ENCODE measurements around the gene KMT2B. TPM values are rescaled to one million over a fixed set of nuclear protein-coding genes. Genes with fewer than 3 reads are reported as not detected.
A peak's percentile ranks its signal among the peaks of the same experiment; 100 is the strongest.

Gene KMT2B
- total and polyA plus RNA-seq, 9 of the 15 experiments (the other 6 are each of a cell fraction or from before 2014, with no cell fraction given), result 0.63 to 43.9 (median 8.1) TPM

DNA sequence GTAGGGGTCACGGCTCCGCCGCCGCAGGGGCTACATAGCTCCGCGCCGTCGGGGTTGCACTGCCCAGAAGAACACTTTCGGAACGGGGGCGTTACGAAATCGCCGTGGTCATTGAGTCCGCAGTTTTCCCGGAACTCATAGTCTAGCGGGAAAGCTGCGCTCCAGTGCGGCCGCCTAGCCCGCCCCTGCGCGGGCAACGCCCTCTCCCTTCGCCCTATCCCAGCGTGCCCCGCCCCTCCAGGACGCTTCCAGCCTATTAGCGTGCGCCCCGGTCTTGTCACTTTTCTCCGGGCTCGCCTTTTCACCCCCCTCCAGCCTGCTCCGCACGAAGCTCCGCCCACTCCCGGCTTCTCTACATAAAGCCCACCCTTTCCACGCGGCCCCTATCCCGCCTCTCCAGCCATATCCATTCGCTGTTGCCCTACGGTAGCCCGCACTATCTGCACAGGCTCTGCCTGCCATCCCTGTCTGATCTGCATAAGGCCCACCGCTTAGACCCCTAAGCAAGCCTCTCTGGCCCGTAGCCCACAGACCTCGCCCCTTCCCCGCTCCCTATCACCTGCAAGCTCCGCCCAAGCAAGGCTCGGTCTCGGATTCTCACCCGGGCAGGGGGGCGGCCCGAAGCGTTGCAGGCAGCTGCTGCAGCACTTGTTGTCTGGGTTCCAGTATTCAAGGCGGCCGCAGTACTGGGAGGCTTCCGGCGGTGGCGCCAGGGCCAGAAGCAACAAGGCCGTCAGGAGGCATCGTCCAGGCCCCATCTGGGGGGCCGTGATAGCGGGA lies 22.8 kb downstream of the KMT2B start (continued):
- no peak for TF ChIP-seq STAT5B (CRISPR knock-in tag; IDR thresholded peaks at IDR 0.05)
- TF ChIP-seq, protein P1, sequence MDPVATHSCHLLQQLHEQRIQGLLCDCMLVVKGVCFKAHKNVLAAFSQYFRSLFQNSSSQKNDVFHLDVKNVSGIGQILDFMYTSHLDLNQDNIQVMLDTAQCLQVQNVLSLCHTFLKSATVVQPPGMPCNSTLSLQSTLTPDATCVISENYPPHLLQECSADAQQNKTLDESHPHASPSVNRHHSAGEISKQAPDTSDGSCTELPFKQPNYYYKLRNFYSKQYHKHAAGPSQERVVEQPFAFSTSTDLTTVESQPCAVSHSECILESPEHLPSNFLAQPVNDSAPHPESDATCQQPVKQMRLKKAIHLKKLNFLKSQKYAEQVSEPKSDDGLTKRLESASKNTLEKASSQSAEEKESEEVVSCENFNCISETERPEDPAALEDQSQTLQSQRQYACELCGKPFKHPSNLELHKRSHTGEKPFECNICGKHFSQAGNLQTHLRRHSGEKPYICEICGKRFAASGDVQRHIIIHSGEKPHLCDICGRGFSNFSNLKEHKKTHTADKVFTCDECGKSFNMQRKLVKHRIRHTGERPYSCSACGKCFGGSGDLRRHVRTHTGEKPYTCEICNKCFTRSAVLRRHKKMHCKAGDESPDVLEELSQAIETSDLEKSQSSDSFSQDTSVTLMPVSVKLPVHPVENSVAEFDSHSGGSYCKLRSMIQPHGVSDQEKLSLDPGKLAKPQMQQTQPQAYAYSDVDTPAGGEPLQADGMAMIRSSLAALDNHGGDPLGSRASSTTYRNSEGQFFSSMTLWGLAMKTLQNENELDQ (CRISPR knock-in tag; IDR thresholded peaks at IDR 0.05; ENCODE audit: borderline replicate concordance), result 0 out of 2 replicates have a peak, but pooled peaks have one; percentile 33
- no peak for TF ChIP-seq MAFF (IDR thresholded peaks at IDR 0.05; ENCODE audit: low read length)
- TF ChIP-seq, protein P2, sequence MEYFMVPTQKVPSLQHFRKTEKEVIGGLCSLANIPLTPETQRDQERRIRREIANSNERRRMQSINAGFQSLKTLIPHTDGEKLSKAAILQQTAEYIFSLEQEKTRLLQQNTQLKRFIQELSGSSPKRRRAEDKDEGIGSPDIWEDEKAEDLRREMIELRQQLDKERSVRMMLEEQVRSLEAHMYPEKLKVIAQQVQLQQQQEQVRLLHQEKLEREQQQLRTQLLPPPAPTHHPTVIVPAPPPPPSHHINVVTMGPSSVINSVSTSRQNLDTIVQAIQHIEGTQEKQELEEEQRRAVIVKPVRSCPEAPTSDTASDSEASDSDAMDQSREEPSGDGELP (CRISPR knock-in tag; IDR thresholded peaks at IDR 0.05; ENCODE audit: borderline replicate concordance), result peak; percentile 88; the same call in 1 of the 2 replicates
- TF ChIP-seq MCM5 (IDR thresholded peaks at IDR 0.05; ENCODE audit: low read depth), result no peak
- TF ChIP-seq, protein P3, sequence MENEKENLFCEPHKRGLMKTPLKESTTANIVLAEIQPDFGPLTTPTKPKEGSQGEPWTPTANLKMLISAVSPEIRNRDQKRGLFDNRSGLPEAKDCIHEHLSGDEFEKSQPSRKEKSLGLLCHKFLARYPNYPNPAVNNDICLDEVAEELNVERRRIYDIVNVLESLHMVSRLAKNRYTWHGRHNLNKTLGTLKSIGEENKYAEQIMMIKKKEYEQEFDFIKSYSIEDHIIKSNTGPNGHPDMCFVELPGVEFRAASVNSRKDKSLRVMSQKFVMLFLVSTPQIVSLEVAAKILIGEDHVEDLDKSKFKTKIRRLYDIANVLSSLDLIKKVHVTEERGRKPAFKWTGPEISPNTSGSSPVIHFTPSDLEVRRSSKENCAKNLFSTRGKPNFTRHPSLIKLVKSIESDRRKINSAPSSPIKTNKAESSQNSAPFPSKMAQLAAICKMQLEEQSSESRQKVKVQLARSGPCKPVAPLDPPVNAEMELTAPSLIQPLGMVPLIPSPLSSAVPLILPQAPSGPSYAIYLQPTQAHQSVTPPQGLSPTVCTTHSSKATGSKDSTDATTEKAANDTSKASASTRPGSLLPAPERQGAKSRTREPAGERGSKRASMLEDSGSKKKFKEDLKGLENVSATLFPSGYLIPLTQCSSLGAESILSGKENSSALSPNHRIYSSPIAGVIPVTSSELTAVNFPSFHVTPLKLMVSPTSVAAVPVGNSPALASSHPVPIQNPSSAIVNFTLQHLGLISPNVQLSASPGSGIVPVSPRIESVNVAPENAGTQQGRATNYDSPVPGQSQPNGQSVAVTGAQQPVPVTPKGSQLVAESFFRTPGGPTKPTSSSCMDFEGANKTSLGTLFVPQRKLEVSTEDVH (IDR thresholded peaks at IDR 0.05; ENCODE audit: low read depth, partially characterized antibody), result peak; percentile 60
- no peak for TF ChIP-seq ZNF41 (CRISPR knock-in tag; conservative IDR thresholded peaks at IDR 0.05)
- TF ChIP-seq ZNF699 (CRISPR knock-in tag; IDR thresholded peaks at IDR 0.05; ENCODE audit: insufficient replicate concordance), result no peak
- no peak for TF ChIP-seq CBX8 (IDR thresholded peaks at IDR 0.05; ENCODE audit: borderline replicate concordance, extremely low read depth, low read depth, low read length, poor library complexity, severe bottlenecking)
- TF ChIP-seq, protein P4, sequence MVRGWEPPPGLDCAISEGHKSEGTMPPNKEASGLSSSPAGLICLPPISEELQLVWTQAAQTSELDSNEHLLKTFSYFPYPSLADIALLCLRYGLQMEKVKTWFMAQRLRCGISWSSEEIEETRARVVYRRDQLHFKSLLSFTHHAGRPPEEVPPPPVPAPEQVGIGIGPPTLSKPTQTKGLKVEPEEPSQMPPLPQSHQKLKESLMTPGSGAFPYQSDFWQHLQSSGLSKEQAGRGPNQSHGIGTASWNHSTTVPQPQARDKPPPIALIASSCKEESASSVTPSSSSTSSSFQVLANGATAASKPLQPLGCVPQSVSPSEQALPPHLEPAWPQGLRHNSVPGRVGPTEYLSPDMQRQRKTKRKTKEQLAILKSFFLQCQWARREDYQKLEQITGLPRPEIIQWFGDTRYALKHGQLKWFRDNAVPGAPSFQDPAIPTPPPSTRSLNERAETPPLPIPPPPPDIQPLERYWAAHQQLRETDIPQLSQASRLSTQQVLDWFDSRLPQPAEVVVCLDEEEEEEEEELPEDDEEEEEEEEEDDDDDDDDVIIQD (CRISPR knock-in tag; IDR thresholded peaks at IDR 0.05), result no peak
- TF ChIP-seq LCOR (CRISPR knock-in tag; IDR thresholded peaks at IDR 0.05), result peak; percentile 61; the same call in 1 of the 2 replicates
- TF ChIP-seq COPS2 (conservative IDR thresholded peaks at IDR 0.05), result no peak
- TF ChIP-seq, protein P5, sequence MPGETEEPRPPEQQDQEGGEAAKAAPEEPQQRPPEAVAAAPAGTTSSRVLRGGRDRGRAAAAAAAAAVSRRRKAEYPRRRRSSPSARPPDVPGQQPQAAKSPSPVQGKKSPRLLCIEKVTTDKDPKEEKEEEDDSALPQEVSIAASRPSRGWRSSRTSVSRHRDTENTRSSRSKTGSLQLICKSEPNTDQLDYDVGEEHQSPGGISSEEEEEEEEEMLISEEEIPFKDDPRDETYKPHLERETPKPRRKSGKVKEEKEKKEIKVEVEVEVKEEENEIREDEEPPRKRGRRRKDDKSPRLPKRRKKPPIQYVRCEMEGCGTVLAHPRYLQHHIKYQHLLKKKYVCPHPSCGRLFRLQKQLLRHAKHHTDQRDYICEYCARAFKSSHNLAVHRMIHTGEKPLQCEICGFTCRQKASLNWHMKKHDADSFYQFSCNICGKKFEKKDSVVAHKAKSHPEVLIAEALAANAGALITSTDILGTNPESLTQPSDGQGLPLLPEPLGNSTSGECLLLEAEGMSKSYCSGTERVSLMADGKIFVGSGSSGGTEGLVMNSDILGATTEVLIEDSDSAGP (CRISPR knock-in tag; IDR thresholded peaks at IDR 0.05), result no peak
- no peak for TF ChIP-seq SMAD2 (IDR thresholded peaks at IDR 0.05; ENCODE audit: low read depth, low read length)
- no peak for TF ChIP-seq RBM17 (IDR thresholded peaks at IDR 0.05; ENCODE audit: borderline replicate concordance, low read depth, low read length)
- TF ChIP-seq IRF2 (CRISPR knock-in tag; IDR thresholded peaks at IDR 0.05), result no peak
- TF ChIP-seq TCFL5 (CRISPR knock-in tag; conservative IDR thresholded peaks at IDR 0.05), result no peak

Measured in K562 (cell line).